VCaP (cell line): ENCODE data around the gene PLA2G4F.
A peak's percentile ranks its signal among the peaks of the same experiment; 100 is the strongest.

ENCODE experiments used
- H3K27ac ChIP-seq: fragments of 450-650 bp; 2 replicates; pipeline ENCODE4 v1.5.1; 2017
- CTCF ChIP-seq: fragments of 450-650 bp; conservative IDR thresholded peaks from 2 replicates; pipeline ENCODE4 v1.5.1; 2017; ENCODE audit warnings: mild to moderate bottlenecking, moderate library complexity

Gene PLA2G4F

GRCh38 chr15:42104095-42104891 lies 52.1 kb downstream of the PLA2G4F start:
- TF ChIP-seq CTCF = no peak
- H3K27ac ChIP-seq = no peak overlapping the region

GRCh38 chr15:42102646-42103235 lies 53.7 kb downstream of the PLA2G4F start:
- H3K27ac ChIP-seq = no peak overlapping the region
- TF ChIP-seq CTCF = no peak

GRCh38 chr15:42101861-42102260 lies 54.6 kb downstream of the PLA2G4F start:
- no peak overlapping the region for H3K27ac ChIP-seq
- no peak for TF ChIP-seq CTCF

GRCh38 chr15:42100021-42100800 lies 56.2 kb downstream of the PLA2G4F start:
- no peak overlapping the region for H3K27ac ChIP-seq
- no peak for TF ChIP-seq CTCF

GRCh38 chr15:42097018-42097417 lies 59.4 kb downstream of the PLA2G4F start:
- no peak for TF ChIP-seq CTCF
- H3K27ac ChIP-seq = no peak overlapping the region

- TF ChIP-seq CTCF = peak; percentile 49
- H3K27ac ChIP-seq = peak within 1 kb of the TSS; percentile 25
Observed at GRCh38 chr15:42094512-42094963, 61.9 kb downstream of the PLA2G4F start, which contains the start of gene PLA2G4D. Gene PLA2G4D (minus strand): TSS chr15:42094562. CDS start chr15:42094459, 103 bp downstream.

- no peak for TF ChIP-seq CTCF
- H3K27ac ChIP-seq = peak overlapping the region; percentile 25; the same call in 1 of the 2 replicates
Observed at GRCh38 chr15:42093966-42094365, 62.5 kb downstream of the PLA2G4F start.
